Measurements from ENCODE around the gene TPX2.

The TPX2 gene

GRCh38 chr20:31705598-31706597 lies 33.2 kb upstream of the TPX2 start:
- in situ Hi-C loops (cut with HindIII; ENCODE audit: low sequenced_read_pairs), result no loop called here

- in situ Hi-C loops (cut with HindIII; ENCODE audit: low sequenced_read_pairs), result no loop called here
Measured at GRCh38 chr20:31706607-31707257, 32.4 kb upstream of the TPX2 start.

GRCh38 chr20:31707258-31707615 lies 31.9 kb upstream of the TPX2 start:
- in situ Hi-C loops (cut with HindIII; ENCODE audit: low sequenced_read_pairs), result no loop called here

- in situ Hi-C loops (cut with HindIII; ENCODE audit: low sequenced_read_pairs), result no loop called here
Measured at GRCh38 chr20:31707994-31708735, 30.9 kb upstream of the TPX2 start.

- in situ Hi-C loops (cut with HindIII; ENCODE audit: low sequenced_read_pairs), result no loop called here
Measured at GRCh38 chr20:31708736-31709534, 30.2 kb upstream of the TPX2 start.

- in situ Hi-C loops (cut with HindIII; ENCODE audit: low sequenced_read_pairs), result loop anchor here (10.0 kb wide), 1 partner anchor 145 kb away; no protein-coding TSS in a partner anchor
Measured at GRCh38 chr20:31709939-31710338, 29.2 kb upstream of the TPX2 start.

GRCh38 chr20:31710423-31711108 lies 28.5 kb upstream of the TPX2 start:
- in situ Hi-C loops (cut with HindIII; ENCODE audit: low sequenced_read_pairs), result loop anchor here (10.0 kb wide), 1 partner anchor 146 kb away; no protein-coding TSS in a partner anchor

- in situ Hi-C loops (cut with HindIII; ENCODE audit: low sequenced_read_pairs), result loop anchor here (10.0 kb wide), 1 partner anchor 147 kb away; no protein-coding TSS in a partner anchor
Measured at GRCh38 chr20:31711179-31712111, 27.6 kb upstream of the TPX2 start.

GRCh38 chr20:31712112-31712553 lies 27.0 kb upstream of the TPX2 start:
- in situ Hi-C loops (cut with HindIII; ENCODE audit: low sequenced_read_pairs), result loop anchor here (10.0 kb wide), 1 partner anchor 147 kb away; no protein-coding TSS in a partner anchor

- in situ Hi-C loops (cut with HindIII; ENCODE audit: low sequenced_read_pairs), result loop anchor here (10.0 kb wide), 1 partner anchor 148 kb away; no protein-coding TSS in a partner anchor
Measured at GRCh38 chr20:31712564-31713311, 26.4 kb upstream of the TPX2 start.

GRCh38 chr20:31713312-31714273 lies 25.5 kb upstream of the TPX2 start:
- in situ Hi-C loops (cut with HindIII; ENCODE audit: low sequenced_read_pairs), result loop anchor here (10.0 kb wide), 1 partner anchor 149 kb away; no protein-coding TSS in a partner anchor

GRCh38 chr20:31715766-31716165 lies 23.3 kb upstream of the TPX2 start:
- in situ Hi-C loops (cut with HindIII; ENCODE audit: low sequenced_read_pairs), result loop anchor here (10.0 kb wide), 1 partner anchor 151 kb away; no protein-coding TSS in a partner anchor

GRCh38 chr20:31716351-31716750 lies 22.7 kb upstream of the TPX2 start:
- in situ Hi-C loops (cut with HindIII; ENCODE audit: low sequenced_read_pairs), result loop anchor here (10.0 kb wide), 1 partner anchor 152 kb away; no protein-coding TSS in a partner anchor

- in situ Hi-C loops (cut with HindIII; ENCODE audit: low sequenced_read_pairs), result loop anchor here (10.0 kb wide), 1 partner anchor 152 kb away; no protein-coding TSS in a partner anchor
Measured at GRCh38 chr20:31716818-31717477, 22.1 kb upstream of the TPX2 start.

GRCh38 chr20:31717478-31718201 lies 21.4 kb upstream of the TPX2 start:
- in situ Hi-C loops (cut with HindIII; ENCODE audit: low sequenced_read_pairs), result loop anchor here (10.0 kb wide), 1 partner anchor 153 kb away; no protein-coding TSS in a partner anchor

Data from endothelial cell of hepatic sinusoid (primary cell).